ENCODE results near the gene ZNF606.

The ZNF606 gene
- 5.5 to 15.3 (median 10.8) reads per million in 4 donors for total RNA-seq

DNA sequence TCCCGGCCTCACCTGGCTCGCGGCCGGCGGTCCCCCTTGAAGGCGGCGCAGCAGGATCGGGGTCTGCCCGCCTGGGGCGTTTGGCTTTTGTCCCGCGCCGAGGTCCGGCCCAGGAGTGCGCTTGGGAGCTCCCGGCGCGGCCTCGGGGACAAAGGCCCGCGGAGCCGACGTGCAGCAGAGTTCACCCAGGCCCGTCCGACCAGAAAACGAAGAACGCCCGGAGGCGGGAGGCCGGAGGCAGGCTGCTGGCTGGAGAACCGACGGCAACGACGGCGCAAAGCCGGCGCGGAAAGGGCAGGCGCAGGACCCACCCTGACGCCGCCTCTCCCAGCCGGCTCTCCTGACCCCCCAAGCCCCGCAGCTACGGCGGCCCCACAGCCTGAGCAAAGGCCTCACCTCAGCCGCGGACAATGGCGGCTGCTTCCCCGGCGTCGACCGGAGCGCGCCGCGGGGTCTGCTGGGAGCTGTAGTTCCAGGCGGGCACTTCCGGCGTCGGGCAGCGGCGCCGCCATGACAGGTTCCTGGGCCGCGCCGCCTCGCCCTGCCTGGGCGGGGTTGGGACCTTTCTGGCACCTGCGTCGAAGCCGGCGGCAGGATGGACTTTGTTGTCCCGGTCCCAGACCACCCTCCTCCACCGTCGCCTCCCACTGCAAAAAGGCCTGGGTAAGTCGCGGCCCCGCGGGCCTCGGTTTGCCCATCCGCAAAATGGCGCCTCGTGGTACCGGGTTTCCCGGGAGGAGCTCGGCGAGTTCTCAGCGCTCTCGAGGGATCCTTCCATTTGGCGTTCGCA lies at the start of gene ZNF606:
Gene ZNF606, minus strand, starts transcription at position 437 of the 790 bp plus-strand sequence. CDS start 1,501 bp downstream, outside the sequence.
- DNase-seq: peak; percentile 68 to 90 (median 76)

DNA sequence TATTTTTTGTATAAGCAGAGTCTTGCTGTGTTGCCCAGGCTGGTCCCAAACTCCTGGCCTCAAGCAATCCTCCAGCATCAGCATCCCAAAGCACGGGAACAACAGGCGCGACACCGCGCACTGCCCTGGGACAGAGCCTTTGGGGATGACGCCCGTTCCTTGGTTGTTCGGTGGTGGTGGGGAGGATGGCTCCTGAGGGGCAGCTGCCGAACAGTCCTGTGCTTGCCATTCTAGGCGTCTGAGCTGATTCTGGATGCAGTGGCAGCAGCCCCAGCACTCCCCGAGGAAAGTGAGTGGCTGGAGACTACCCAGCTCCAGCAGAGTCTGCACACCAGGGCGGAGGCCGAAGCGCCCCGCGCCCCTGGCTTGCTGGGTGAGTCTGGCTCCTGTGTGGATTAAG lies 49.6 kb upstream of the ZNF606 start:
- no peak for DNase-seq

DNA sequence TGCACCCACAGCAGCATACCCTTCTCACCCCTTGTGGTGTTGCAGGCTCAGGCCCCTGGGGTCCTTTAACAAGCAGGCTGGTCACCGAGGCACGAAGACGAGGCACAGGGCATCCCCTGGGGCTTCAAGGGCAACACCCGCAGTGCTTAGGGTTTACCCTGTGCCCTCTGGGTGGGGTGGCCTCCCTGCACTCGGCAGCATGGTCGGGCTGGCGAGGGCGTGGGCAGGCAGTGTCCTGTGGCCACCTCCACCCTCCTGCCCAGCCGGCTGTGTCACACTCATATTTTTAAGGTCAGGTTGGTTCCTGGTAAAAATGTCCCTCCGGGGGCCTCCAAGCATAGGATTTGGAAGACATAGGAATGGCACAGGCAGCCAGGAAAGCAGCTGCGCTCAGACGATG lies 45.1 kb upstream of the ZNF606 start:
- no peak for DNase-seq

DNA sequence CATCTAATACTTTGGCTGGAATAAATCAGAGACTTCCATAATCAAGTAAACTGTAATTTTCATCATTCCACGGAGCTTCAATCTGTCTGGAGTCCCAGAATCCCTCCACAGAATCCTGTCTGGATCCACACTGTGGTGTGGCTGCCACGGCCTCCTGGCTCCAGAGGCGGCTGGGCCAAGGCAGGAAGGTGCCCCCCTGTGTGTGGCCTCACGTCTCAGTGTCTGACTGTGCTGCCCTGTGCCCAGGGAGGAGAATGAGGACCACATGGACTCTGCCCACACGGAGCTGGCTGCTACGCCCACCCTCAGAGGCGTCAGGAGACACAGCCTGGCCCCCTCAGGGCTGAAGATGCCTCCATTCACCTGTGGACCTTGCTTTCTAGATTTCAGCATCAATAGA lies 44.2 kb upstream of the ZNF606 start:
- DNase-seq: no peak

DNA sequence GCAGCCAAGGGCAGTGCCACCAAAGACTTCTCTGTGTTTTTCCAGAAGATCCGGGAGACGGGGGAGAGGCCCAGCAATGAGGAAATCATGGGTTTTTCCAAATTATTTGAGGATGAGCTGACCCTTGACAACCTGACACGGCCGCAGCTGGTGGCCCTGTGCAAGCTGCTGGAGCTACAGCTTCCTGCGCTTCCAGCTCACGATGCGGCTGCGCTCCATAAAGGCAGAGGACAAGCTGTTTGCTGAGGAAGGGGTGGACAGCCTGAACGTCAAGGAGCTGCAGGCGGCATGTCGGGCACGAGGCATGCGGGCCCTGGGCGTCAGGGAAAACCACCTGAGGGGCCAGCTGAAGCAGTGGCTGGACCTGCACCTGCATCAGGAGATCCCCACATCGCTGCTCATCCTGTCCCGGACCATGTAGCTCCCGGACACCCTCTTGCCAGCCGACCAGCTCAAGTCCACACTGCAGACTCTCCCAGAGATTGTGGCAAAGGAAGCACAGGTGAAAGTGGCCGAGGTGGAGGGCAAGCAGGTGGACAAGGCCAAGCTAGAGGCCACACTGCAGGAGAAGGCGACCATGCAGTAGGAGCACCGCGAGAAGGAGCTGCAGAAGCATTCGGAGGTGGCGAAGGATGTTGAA lies 42.9 kb upstream of the ZNF606 start:
- DNase-seq: no peak

DNA sequence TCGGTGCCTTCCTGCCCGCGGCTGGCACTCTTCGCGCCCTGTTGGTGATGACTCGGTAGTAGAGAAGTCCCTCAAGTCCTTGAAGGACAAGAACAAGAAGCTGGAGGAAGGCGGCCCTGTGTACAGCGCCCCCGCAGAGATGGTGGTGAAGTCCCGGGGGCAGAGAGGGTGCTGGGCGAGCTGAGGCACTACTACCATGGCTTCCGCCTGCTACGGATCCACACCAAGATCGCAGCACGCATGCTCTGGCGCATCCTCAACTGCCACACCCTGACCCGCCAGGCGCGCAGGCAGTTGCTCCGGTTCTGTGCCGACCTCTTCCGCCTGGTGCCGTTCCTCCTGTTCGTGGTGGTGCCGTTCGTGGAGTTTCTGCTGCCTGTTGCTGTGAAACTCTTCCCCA lies 42.3 kb upstream of the ZNF606 start:
- no peak for DNase-seq

DNA sequence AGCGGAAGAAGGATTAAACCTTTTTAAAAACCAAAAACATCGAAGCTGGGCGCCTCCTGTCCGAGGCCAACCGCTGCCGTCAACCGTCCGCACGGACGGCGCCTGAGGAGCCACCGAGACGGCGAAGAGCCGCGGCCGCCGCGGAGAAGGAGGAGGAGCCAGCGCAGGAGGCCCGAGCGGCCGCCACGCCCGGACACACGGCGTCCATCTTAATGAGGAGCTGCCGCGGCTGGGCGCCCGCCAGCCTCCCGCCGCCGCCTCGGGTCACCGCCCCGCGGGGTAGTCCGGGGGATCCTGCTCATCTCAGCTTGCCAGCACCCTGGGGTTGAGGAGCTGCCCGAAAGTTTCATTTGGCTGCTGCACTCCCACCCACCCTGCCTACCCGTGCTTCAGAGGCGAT lies 41.8 kb upstream of the ZNF606 start:
- DNase-seq: no peak

DNA sequence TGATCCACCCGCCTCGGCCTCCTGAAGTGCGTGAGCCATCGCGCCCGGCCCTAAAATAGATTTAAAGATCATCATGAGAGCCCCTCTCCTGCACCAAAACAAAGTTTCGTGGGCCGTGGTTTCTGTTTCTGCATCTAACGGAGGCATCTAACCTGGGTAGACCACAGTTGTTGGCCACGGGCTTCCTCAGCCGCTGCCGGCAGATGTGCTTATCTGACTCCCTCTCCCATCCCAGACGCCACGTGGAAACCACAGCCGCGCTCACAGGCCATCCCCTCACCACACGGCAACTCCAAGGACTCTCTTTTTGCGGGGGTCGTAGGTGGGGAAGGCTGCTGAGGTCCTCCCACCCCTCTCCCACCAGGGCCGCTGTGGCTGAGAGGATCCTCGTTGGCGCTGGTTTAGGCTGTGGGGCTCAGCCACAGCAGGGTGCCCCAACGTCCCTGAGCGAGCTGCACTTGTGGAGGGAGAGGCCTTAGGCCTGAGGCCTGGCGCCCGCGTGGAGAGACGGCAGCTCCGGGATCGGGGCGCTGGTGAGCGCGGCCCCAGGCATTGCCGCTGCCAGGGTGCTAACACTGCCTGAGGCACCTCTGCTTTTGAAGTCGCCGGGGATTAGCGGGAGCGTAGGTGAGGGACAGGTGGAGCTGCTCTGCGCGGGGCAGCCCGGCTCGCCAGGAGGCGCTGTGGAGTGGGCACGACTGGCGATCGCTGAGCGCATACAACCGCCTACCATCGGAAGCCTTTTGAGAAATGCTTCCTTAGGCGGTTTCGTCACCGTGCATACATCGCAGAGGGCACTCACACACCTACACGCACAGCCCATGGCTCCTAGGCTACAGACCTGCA lies 40.1 kb upstream of the ZNF606 start:
- DNase-seq: no peak

DNA sequence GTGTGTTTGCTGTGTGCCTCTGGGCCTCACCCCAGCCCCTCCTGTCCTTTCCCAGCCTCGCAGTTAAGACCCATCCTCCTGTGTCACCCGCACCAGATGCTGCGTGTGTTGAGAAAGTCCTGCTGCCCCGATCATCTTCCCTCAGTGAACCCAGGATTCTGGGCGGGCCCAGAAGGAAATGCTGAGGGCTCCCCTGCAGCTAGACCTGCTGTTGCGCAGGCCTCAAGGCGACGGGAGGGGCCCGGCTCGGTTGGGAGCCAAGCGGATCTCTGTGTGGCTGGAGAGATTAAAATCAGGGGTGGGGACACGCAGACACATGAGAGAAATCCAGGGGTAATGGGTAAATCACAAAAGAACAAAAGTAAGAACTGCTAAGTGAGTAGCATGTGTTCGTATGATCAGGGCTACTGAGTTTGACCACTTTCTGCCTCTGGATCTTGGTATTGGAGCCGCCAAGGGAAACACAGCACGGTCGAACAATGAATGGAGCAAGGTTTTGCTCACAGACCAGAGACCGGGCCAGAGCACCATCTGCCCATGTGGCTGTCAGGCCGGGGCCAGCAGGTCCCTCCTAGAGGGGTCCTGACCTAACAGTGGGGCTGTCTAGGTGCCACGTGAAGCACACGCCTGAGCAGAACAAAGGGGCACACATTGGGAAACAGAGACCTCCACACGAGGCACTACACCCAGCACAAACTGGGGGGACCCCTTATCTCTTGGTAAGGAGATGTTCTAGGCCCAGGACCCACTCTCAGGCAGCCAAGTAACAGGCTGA lies 38.3 kb upstream of the ZNF606 start:
- no peak for DNase-seq

DNA sequence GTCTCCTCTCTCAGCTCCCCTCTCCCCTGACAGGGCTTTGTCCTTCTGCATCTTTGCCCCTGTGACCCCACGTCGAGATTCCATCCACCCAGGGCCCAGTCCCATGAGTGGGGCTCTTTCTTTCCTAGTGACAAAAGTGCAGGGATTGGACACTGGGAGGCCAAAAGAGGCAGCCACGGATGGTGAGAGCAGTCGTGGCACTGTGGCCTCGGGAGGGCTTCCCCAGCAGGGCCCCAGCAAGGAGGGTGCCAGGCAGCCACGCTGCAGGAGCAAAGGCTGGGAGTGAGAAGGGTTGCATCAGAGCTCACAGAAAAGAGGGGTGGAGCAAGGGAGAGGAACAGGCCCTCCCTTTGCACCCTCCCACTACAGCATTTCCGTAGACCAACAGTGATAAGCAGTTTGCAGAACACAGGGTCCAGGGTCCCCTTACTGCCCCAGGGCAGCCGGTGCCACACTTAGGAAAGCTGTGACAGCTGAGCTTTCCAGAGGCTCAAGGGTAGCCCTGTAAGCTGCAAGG lies 36.1 kb upstream of the ZNF606 start:
- DNase-seq: no peak

DNA sequence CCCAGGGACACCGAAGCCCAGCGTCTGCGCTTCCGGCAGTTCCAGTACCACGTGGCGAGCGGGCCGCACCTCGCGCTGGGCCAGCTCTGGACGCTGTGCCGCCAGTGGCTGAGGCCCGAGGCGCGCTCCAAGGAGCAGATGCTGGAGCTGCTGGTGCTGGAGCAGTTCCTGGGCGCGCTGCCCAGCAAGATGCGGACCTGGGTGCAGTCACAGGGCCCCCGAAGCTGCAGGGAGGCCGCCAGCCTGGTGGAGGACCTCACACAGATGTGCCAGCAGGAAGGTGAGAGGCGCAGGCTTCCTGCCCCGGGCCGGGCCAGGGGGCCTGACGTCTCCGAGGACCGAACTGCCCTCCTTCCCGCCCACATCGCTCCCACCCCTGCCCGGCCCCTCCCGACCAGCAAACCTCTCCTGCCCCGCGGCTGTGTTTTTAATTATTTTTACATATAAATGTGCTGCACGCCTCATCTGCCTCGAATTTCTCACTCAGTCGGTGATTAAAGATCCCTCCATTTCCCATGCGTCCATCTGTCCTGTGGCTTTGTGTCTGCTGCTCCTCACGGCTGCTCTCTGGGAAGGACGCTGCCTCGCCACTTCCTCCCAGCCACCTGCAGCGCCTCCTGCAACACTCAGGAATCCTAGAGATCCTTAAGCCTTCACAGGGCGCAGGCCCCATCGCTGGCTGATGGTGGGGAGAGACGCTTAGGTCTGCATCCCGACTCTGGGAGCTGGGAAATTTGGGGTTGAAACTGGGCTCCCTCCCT lies 35.5 kb upstream of the ZNF606 start:
- no peak for DNase-seq

DNA sequence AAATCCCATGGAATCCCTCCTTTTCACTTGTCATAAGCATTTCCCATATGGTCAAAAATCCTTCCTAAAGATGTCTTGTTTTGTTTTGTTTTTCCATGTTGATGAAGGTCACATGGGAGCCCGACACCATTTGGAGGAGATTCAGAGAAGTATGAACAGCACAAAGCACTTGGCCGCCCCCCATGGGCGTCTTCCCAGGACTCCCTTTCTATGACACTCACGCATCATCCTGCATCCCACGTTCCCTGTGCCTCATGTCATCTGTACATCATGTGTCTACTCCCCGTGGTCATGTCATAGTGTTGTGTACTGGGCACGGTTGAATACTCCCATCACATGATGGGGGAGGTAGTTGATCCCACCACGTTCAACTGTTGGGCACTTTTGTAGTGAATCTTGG lies 33.2 kb upstream of the ZNF606 start:
- DNase-seq: no peak

DNA sequence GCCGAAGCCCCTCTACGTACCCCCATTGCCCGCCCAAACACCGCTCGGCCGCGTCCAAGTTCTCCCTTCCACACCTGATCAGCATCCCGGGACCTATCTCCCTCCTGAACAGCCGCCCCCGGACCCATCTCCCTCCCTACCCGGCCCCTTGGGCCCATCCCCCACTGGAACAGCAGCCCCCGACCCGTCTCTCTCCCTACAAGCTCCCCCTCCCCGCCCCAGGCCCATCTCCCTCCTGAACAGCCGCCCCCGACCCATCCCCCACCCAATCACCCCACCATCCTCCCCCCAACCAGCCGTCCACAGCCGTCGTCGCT lies 31.8 kb upstream of the ZNF606 start:
- no peak for DNase-seq

DNA sequence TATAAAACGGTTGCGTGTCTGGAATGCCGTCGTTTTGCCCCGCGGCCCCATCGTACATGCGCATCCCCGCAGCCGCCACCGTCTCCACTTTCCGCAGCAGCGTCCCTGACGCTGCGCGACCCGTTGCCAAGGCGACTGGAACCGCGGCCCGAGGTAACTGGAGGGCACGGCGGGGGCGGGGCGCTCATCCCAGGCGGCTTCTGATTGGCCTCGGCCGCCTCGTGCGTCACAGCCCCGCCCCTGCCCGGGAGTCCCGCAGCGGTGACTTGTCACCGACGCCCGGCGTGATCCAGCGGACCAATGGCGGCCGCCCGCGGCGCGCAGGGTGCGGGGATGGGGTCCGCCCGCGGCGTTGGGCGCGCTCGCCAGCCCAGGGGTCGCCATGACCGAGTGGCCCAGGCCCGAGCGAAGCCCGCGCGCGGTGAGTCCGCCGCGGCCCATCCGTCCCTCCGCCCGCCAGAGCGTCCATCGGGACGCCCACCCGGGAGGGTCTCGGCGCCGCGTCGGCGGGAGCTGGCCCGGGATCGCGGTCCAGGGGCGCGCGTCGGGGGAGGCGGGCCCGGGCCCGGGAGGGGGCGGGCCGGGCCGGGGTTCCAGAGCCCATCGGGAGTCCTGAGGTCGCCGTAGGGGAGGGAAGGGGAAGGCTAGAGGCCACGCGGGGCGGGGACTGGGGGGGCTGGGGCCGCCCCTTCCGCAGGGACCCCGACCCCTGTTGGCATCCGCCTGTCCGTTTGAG lies 31.3 kb upstream of the ZNF606 start, which contains the start of gene ZSCAN1:
Gene ZSCAN1, plus strand, starts transcription at position 285 of the 736 bp plus-strand sequence. CDS start 3,812 bp downstream, outside the sequence.
- peak in 2 of 5 donors; percentile 6 to 38 for DNase-seq

DNA sequence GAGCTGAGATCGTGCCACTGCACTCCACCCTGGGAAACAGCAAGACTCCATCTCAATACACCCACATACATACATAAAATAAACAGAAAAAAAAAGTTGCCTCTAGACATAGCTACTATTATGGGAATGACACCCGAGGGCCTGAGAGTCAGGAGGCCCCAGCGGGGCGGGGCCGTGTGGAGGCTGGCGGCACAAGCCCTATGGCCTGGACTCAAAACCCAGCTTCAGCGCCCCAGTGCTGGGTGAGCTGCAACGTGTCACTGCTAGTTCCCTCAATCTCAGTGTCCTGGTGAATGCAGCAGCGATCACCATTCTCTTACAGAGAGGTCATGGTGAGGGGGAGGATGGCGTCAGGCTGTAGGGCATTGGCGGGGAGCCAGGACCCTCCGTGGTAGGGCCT lies 22.0 kb upstream of the ZNF606 start:
- DNase-seq: no peak

DNA sequence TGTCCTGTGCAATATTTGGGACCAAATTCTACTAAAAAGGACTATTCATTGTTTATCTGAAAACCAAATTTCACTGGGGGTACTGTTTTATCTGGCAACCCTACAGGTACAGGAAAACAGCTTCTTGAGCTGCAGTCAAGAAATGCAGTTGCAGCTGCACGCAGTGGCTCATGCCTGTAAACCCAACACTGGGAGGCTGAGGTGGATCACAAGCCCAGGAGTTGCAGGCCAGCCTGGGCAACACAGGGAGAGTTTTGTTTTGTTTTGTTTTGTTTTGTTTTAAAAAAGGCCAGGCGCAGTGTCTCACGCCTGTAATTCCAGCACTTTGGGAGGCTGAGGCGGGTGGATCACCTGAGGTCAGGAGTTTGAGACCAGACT lies 19.7 kb upstream of the ZNF606 start:
- DNase-seq: no peak

DNA sequence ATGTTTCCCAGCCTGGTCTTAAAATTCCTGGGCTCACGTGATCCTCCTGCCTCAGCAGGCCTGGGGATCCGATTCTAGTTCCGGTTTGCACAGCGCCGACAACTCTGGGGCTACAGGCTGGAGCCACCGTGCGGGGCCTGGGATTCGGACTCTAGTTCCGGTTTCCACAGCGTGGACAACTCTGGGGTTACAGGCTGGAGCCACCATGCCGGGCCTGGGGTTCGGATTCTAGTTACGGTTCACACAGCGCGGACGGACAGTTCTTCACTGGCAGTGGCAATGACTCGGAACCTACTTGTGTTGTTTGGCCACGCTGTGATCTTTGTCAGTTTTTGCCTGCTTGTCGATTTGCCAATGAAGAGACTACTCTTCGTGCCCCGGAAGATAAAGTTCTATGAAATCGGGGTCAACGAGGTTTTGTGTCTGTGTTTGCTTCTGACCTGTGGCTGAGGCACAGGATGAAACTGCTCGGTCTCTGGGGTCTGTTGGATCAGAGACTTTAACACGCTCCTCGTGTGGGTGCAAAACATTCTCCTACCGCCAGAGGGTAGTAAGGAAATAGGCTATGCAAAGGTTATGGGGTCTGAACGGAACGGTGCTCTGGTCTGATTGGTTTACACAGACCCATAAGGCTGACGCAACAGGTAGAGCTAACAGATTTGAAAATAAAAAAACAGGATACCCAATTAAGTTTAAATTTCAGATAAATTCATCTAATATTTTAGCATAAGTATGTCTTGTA lies 19.1 kb upstream of the ZNF606 start:
- DNase-seq: peak in 3 of 5 donors; percentile 3 to 18 (median 12)

DNA sequence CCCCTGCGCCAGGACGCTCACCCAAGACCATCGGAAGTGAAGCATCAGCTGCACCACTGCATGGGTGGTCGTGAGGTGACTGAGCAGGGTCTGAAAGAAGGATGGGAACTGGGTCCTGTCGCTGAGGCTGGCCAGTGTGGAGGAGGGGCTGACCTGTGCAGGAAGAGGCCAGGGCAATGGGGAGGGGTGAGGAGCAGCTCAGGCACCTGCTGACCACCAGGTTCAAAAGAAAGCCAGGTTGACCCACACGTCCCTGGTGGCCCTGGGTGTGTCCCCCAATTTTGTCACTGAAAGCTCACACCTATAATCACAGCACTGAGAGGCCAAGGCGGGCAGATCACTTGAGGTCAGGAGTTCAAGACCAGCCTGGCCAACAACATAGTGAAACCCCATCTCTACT lies 17.5 kb upstream of the ZNF606 start:
- DNase-seq: no peak

DNA sequence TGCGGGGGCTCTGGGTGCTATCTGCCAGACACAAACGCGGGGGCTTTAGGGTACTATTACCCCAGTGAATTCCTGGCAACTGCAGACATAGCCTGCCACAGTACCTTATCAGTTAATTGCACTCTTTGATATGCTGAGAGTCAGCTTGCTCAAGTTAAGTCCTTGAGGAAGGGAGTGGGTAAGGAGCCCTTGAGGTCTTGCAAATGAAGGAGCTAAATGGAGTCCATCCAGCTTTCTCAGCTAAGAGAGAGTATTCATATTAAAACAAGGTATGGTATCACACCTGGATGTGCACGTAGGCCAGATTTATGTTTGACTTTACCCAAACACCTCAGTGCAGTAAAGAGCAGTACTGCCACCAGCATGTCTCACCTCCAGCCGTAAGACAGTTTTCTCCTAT lies 11.5 kb upstream of the ZNF606 start:
- no peak for DNase-seq

DNA sequence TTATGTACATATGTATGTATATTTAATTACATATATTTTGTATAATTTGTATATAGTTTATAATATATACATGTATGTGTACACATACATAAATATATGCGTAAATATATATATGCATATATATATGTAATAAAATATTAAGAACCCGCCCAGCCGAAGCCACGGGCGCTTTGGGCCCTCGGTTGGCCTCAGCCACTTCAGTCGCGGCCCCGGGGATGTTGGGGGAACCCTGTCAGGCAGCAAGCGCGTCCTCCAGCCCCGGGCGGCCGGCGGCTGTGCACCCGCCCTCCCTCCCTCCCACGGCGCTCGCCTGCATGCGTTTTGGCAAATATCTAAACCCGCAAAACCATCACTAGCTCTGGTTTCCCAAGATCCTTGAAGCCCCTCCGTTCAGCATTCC lies 7.9 kb upstream of the ZNF606 start:
- DNase-seq: no peak
